ENCODE results near the gene TMEM154.

DNA sequence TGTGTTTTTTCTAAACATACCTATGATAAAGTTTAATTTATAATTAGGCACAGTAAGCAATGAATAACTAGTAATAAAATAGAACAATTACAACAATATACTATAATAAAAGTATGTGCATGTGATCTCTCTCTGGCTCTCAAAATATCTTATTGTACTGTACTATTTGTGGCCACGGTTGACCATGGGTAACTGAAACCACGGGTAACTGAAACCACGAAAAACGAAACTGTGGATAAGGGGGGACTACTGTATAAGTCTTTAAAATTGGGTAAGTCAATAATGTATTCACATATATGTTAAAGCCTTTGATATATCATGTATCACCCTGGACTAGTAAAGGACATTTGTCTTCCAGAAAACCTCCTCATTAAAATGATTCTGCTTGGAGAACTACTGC lies 20.0 kb downstream of the TMEM154 start:
- no peak for TF ChIP-seq POLR2AphosphoS5 (IDR thresholded peaks at IDR 0.05; ENCODE audit: low read depth, low read length)
- TF ChIP-seq POLR2A (IDR thresholded peaks at IDR 0.05; ENCODE audit: low read depth, low read length), result no peak
